ENCODE data around the gene PARM1. TPM values are rescaled to one million over a fixed set of nuclear protein-coding genes. Genes with fewer than 3 reads are reported as not detected.

Gene PARM1
- total and polyA plus RNA-seq, 9 of the 15 experiments (the other 6 are each of a cell fraction or from before 2014, with no cell fraction given): 0.07 TPM; not detected in 8

DNA sequence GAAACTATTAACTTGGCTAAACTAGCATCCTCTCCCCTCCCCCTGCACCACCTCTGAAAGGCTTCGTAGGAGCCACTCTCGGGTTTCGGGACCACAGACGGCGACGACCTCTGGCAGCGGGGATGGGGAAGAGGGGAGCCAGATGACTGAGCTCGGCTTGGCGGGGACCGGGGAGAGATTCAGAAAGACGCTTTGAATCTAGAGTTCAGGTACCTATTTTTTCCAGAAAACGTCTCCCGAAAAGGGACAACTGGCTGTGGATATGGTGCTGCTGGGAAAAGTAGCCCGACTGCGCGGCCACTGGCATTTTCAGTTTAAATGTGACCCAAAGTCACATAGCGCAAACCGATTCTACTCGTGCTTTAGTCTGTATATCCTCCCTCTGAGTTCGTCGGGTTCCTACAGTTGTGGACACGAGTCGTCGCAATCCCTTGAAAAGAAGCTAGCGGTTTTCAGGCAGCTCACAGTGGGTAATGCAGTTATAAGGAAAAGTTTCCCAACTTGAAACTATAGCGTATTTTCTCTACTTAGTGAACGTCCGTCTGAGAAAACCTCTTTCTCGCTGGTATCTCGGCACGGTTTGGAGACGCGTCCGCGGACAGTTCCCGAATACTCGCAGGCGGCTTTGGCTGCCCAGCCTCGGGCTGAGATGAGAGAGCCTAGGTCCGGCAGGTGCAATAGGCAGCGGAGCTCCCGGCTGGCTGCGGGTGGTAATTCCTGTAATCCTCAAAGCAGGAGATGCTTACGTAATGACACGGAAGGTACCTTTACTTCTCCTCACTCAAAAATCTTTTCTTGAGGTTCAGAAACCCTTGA, 1.3 kb downstream of the PARM1 start (continued):
- TF ChIP-seq MYC (IDR thresholded peaks at IDR 0.05; ENCODE audit: low read depth, low read length) (no peak), MYC (CRISPR knock-in tag; IDR thresholded peaks at IDR 0.05; ENCODE audit: borderline replicate concordance, low read depth) (no peak), RAD51 (IDR thresholded peaks at IDR 0.05; ENCODE audit: borderline replicate concordance, low read depth) (no peak), SP2 (IDR thresholded peaks at IDR 0.05; ENCODE audit: extremely low read depth, low read depth, low read length, poor library complexity, severe bottlenecking) (no peak), SRSF1 (IDR thresholded peaks at IDR 0.05; ENCODE audit: low read depth, low read length) (no peak), ZNF830 (CRISPR knock-in tag; IDR thresholded peaks at IDR 0.05) (no peak), OTX1 (CRISPR knock-in tag; IDR thresholded peaks at IDR 0.05) (no peak), KDM4B (IDR thresholded peaks at IDR 0.05; ENCODE audit: borderline replicate concordance in 2 of 2, low read depth in 1 of 2) (no peak), ZNF324 (CRISPR knock-in tag; IDR thresholded peaks at IDR 0.05) (no peak), POLR2B (IDR thresholded peaks at IDR 0.05; ENCODE audit: low read depth, partially characterized antibody) (no peak)
- TF ChIP-seq, protein P1, sequence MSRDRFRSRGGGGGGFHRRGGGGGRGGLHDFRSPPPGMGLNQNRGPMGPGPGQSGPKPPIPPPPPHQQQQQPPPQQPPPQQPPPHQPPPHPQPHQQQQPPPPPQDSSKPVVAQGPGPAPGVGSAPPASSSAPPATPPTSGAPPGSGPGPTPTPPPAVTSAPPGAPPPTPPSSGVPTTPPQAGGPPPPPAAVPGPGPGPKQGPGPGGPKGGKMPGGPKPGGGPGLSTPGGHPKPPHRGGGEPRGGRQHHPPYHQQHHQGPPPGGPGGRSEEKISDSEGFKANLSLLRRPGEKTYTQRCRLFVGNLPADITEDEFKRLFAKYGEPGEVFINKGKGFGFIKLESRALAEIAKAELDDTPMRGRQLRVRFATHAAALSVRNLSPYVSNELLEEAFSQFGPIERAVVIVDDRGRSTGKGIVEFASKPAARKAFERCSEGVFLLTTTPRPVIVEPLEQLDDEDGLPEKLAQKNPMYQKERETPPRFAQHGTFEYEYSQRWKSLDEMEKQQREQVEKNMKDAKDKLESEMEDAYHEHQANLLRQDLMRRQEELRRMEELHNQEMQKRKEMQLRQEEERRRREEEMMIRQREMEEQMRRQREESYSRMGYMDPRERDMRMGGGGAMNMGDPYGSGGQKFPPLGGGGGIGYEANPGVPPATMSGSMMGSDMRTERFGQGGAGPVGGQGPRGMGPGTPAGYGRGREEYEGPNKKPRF (IDR thresholded peaks at IDR 0.05; ENCODE audit: low read depth, low read length): no peak
- TF ChIP-seq, protein P2, sequence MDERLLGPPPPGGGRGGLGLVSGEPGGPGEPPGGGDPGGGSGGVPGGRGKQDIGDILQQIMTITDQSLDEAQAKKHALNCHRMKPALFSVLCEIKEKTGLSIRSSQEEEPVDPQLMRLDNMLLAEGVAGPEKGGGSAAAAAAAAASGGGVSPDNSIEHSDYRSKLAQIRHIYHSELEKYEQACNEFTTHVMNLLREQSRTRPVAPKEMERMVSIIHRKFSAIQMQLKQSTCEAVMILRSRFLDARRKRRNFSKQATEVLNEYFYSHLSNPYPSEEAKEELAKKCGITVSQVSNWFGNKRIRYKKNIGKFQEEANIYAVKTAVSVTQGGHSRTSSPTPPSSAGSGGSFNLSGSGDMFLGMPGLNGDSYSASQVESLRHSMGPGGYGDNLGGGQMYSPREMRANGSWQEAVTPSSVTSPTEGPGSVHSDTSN (CRISPR knock-in tag; IDR thresholded peaks at IDR 0.05; ENCODE audit: low read depth): no peak
- TF ChIP-seq, protein P2 (tag; conservative IDR thresholded peaks at IDR 0.05; ENCODE audit: low read depth): no peak
